ENCODE measurements around the gene APBA1. TPM values are rescaled to one million over a fixed set of nuclear protein-coding genes. Genes with fewer than 3 reads are reported as not detected.

The APBA1 gene
- polyA plus RNA-seq, 1 of the 3 experiments (the other 2 are of a cell fraction), result 3.1 TPM

DNA sequence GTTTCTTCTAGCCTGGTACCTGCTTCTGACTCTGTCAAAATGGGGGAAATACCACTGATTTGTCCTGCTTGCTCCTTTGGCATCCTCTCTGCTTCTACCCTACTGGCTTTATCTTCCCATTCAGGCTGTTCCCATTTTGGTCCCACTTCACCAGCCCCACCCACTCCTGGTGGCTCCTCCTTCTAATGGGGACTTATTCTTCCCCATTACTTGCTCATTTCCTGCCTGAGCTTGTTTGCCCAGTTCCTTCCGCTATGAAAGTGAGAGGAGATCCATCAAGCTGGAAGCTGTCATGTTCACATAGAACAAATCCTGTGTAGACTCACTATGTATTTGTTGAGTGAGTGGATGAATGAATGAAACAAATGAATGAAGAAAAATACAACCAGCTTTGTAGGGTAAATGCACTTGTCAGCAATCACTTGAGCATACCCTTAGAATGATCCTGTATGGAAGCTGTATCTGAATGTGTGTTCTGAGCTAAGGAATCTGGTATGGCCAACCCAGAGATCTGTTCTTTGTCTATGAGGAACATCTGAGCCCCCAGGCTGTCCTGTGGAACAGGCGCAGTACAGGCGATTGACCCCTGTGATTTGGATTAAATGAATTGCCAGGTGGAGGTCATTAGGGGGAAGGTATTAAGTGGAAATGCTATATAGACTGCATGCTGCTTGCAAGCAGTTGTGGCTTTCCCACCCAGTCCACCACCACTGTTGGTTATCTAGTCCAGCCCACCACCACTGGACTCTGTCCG is 89.5 kb downstream of the APBA1 start:
- no peak overlapping the region for H3K4me3 ChIP-seq (ENCODE audit: low read depth in 2 of 2, low read length in 1 of 2)
- no peaks in the 10 kb centered on the region for H3K27me3 ChIP-seq (ENCODE audit: insufficient read depth)
- no peaks in the 10 kb centered on the region for H3K9me2 ChIP-seq
- no peaks in the 10 kb centered on the region for H3K9me3 ChIP-seq
- peak; percentile 35 for DNase-seq
- ChIA-PET POLR2A (no interaction called here), CTCF (interaction anchor here (1.2 to 1.5 kb wide), 2 partner anchors 9 to 160 kb away, joined by 4 to 5 read pairs; no protein-coding TSS in a partner anchor)
- TF ChIP-seq NFIC (IDR thresholded peaks at IDR 0.05; ENCODE audit: borderline replicate concordance) (no peak), TAF1 (IDR thresholded peaks at IDR 0.05; ENCODE audit: borderline replicate concordance, low read depth, low read length) (no peak), MXI1 (IDR thresholded peaks at IDR 0.05; ENCODE audit: low read depth, low read length) (no peak), SMC3 (IDR thresholded peaks at IDR 0.05; ENCODE audit: low read depth, low read length) (no peak), RCOR1 (IDR thresholded peaks at IDR 0.05; ENCODE audit: low read length) (peak; percentile 100), NRF1 (IDR thresholded peaks at IDR 0.05; ENCODE audit: low read depth, low read length) (no peak), CHD2 (IDR thresholded peaks at IDR 0.05; ENCODE audit: low read length, partially characterized antibody) (peak; percentile 85), MEF2A (IDR thresholded peaks at IDR 0.05; ENCODE audit: borderline replicate concordance, low read depth) (no peak), GABPA (IDR thresholded peaks at IDR 0.05; ENCODE audit: low read depth) (no peak), SIN3A (IDR thresholded peaks at IDR 0.05; ENCODE audit: borderline replicate concordance, low read depth, low read length) (no peak), EP300 (IDR thresholded peaks at IDR 0.05; ENCODE audit: borderline replicate concordance in 1 of 2, low read depth in 1 of 2, low read length in 1 of 2) (peak in 1 of 2 experiments; percentile 71; a peak in 2 of 4 replicates), JUND (IDR thresholded peaks at IDR 0.05) (no peak), FOXJ3 (CRISPR knock-in tag; IDR thresholded peaks at IDR 0.05) (no peak), GATA2 (CRISPR knock-in tag; IDR thresholded peaks at IDR 0.05) (peak; percentile 48; the same call in 1 of the 2 replicates), FOSL2 (IDR thresholded peaks at IDR 0.05; ENCODE audit: borderline replicate concordance, low read depth) (no peak)
- TF ChIP-seq, protein P1, sequence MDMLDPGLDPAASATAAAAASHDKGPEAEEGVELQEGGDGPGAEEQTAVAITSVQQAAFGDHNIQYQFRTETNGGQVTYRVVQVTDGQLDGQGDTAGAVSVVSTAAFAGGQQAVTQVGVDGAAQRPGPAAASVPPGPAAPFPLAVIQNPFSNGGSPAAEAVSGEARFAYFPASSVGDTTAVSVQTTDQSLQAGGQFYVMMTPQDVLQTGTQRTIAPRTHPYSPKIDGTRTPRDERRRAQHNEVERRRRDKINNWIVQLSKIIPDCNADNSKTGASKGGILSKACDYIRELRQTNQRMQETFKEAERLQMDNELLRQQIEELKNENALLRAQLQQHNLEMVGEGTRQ (IDR thresholded peaks at IDR 0.05; ENCODE audit: borderline replicate concordance, low read depth, low read length), result no peak
- TF ChIP-seq, protein P2, sequence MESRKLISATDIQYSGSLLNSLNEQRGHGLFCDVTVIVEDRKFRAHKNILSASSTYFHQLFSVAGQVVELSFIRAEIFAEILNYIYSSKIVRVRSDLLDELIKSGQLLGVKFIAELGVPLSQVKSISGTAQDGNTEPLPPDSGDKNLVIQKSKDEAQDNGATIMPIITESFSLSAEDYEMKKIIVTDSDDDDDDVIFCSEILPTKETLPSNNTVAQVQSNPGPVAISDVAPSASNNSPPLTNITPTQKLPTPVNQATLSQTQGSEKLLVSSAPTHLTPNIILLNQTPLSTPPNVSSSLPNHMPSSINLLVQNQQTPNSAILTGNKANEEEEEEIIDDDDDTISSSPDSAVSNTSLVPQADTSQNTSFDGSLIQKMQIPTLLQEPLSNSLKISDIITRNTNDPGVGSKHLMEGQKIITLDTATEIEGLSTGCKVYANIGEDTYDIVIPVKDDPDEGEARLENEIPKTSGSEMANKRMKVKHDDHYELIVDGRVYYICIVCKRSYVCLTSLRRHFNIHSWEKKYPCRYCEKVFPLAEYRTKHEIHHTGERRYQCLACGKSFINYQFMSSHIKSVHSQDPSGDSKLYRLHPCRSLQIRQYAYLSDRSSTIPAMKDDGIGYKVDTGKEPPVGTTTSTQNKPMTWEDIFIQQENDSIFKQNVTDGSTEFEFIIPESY (IDR thresholded peaks at IDR 0.05; ENCODE audit: borderline replicate concordance, low read depth), result no peak
- TF ChIP-seq, protein P3, sequence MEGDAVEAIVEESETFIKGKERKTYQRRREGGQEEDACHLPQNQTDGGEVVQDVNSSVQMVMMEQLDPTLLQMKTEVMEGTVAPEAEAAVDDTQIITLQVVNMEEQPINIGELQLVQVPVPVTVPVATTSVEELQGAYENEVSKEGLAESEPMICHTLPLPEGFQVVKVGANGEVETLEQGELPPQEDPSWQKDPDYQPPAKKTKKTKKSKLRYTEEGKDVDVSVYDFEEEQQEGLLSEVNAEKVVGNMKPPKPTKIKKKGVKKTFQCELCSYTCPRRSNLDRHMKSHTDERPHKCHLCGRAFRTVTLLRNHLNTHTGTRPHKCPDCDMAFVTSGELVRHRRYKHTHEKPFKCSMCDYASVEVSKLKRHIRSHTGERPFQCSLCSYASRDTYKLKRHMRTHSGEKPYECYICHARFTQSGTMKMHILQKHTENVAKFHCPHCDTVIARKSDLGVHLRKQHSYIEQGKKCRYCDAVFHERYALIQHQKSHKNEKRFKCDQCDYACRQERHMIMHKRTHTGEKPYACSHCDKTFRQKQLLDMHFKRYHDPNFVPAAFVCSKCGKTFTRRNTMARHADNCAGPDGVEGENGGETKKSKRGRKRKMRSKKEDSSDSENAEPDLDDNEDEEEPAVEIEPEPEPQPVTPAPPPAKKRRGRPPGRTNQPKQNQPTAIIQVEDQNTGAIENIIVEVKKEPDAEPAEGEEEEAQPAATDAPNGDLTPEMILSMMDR (IDR thresholded peaks at IDR 0.05), result no peak
- TF ChIP-seq, protein P4, sequence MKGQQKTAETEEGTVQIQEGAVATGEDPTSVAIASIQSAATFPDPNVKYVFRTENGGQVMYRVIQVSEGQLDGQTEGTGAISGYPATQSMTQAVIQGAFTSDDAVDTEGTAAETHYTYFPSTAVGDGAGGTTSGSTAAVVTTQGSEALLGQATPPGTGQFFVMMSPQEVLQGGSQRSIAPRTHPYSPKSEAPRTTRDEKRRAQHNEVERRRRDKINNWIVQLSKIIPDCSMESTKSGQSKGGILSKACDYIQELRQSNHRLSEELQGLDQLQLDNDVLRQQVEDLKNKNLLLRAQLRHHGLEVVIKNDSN (IDR thresholded peaks at IDR 0.05; ENCODE audit: borderline replicate concordance, low read depth), result no peak
- TF ChIP-seq, protein P5, sequence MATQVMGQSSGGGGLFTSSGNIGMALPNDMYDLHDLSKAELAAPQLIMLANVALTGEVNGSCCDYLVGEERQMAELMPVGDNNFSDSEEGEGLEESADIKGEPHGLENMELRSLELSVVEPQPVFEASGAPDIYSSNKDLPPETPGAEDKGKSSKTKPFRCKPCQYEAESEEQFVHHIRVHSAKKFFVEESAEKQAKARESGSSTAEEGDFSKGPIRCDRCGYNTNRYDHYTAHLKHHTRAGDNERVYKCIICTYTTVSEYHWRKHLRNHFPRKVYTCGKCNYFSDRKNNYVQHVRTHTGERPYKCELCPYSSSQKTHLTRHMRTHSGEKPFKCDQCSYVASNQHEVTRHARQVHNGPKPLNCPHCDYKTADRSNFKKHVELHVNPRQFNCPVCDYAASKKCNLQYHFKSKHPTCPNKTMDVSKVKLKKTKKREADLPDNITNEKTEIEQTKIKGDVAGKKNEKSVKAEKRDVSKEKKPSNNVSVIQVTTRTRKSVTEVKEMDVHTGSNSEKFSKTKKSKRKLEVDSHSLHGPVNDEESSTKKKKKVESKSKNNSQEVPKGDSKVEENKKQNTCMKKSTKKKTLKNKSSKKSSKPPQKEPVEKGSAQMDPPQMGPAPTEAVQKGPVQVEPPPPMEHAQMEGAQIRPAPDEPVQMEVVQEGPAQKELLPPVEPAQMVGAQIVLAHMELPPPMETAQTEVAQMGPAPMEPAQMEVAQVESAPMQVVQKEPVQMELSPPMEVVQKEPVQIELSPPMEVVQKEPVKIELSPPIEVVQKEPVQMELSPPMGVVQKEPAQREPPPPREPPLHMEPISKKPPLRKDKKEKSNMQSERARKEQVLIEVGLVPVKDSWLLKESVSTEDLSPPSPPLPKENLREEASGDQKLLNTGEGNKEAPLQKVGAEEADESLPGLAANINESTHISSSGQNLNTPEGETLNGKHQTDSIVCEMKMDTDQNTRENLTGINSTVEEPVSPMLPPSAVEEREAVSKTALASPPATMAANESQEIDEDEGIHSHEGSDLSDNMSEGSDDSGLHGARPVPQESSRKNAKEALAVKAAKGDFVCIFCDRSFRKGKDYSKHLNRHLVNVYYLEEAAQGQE (IDR thresholded peaks at IDR 0.05; ENCODE audit: low read depth, low read length), result no peak
- H3K9ac ChIP-seq, result no peak overlapping the region
- H2AFZ ChIP-seq (ENCODE audit: low read depth), result no peak overlapping the region
- 81% methylated on average over 4 of the region's 4 CpGs for WGBS (ENCODE audit: low lambda C conversion rate)
- peak overlapping the region in 1 of 2 experiments; percentile 67; a peak in 1 of 4 replicates for H3K27ac ChIP-seq (ENCODE audit: low read depth in 2 of 2, low read length in 1 of 2)
- H3K79me2 ChIP-seq (ENCODE audit: insufficient read depth), result no peaks in the 10 kb centered on the region
- H3K4me2 ChIP-seq, result no peak overlapping the region
- peaks cover 3 to 22% of the 10 kb centered on the region in 2 experiments; a peak in 3 of 4 replicates for H3K4me1 ChIP-seq (ENCODE audit: control insufficient read depth in 1 of 2, insufficient read depth in 2 of 2, low read depth in 1 of 2, low read length in 1 of 2)
- no peaks in the 10 kb centered on the region for H3F3A ChIP-seq (replicated peaks; ENCODE audit: insufficient read depth)
- H4K20me1 ChIP-seq (ENCODE audit: insufficient read depth), result no peaks in the 10 kb centered on the region
- no peaks in the 10 kb centered on the region for H3K36me3 ChIP-seq (replicated peaks in 1 of 2; ENCODE audit: control insufficient read depth in 1 of 2, insufficient read depth in 2 of 2, low read length in 1 of 2)
